ENCODE data around the gene TCN1.
"Not testable (repeated sequence)": the region's sequence is repeated elsewhere in the genome, so short reads cannot be mapped to it uniquely, and the experiment has no call there.

TCN1 gene, protein sequence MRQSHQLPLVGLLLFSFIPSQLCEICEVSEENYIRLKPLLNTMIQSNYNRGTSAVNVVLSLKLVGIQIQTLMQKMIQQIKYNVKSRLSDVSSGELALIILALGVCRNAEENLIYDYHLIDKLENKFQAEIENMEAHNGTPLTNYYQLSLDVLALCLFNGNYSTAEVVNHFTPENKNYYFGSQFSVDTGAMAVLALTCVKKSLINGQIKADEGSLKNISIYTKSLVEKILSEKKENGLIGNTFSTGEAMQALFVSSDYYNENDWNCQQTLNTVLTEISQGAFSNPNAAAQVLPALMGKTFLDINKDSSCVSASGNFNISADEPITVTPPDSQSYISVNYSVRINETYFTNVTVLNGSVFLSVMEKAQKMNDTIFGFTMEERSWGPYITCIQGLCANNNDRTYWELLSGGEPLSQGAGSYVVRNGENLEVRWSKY

GRCh38 chr11:59866397-59866796, at the start of gene TCN1:
TSS of gene TCN1 (minus strand) at chr11:59866487. CDS start at chr11:59866470, 17 bp downstream.
- no peak for TF ChIP-seq GATA1 (IDR thresholded peaks at IDR 0.05; ENCODE audit: low read depth, low read length)
- no peak for TF ChIP-seq POLR2A (IDR thresholded peaks at IDR 0.05; ENCODE audit: low read length)

DNA sequence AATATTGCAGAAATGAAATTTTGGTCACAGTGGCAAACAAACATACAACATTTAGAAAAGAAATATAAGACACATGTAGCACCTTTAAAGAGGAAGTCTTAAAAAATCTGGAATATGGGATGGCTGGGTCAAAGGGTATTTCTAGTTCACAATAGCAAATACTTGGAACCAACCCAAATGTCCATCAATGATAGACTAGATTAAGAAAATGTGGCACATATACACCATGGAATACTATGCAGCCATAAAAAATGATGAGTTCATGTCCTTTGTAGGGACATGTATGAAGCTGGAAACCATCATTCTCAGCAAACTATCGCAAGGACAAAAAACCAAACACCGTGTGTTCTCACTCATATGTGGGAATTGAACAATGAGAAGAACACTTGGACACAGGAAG, 37.3 kb upstream of the TCN1 start:
- DNase-seq = not testable (repeated sequence)

More at GRCh38 chr11:59866397-59866796, at the start of gene TCN1:
- peak in 1 of 2 experiments; percentile 6 for DNase-seq

DNA sequence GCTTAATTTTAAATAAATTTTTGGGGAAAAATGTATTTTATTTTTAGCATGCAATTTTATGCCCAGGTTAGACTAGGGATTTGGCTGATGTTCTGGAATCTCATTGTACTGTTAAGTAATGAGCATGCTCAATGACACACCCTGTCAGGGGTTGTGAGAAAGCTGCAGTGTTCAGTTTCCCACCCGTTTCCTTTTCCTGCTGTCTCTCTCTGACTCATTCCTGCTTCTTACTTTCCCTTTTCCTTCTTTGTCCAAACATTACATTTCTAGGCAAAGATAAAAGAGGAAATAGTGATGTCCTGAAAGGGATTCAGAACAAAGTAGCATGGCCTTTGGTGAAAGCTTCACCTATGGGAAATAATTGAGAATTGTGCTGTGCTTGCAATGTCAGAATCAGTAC, 35.0 kb upstream of the TCN1 start:
- DNase-seq = no peak
- TF ChIP-seq GATA1 (IDR thresholded peaks at IDR 0.05; ENCODE audit: low read depth, low read length) (no peak), POLR2A (IDR thresholded peaks at IDR 0.05; ENCODE audit: low read length) (no peak)

DNA sequence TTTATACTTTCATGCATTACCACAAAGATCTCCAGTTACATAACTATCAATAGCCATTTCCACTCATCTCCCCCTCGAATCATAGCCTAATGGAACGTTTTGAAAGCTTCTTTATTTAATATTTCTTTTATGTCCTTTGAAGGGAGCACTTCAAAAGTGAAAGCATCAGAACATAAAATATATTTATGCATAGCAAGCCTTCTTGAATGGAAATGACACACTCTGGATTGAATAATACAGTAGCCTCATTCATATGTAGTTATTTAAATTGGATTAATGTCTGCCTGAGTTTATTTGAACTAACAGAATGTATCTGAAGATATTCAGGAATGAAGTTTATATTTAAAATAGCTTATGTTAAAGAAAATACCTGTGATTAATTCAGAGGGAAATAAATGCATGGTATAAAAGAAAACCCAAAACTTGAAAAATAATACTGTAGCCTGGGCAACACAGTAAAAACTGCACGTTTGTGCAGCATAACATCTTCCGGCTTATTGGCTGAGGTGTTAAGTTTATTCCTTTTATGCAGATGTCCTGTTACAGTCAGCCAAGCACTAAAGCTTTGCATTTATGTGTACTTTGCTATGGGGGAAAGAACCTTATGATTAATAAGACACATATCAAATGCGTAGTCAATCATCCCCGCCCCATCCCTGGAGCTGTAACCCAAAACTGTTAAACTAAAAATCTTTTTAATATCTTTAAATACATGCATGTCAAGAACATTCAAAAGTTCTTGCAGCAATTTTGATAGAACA, 34.3 kb upstream of the TCN1 start:
- TF ChIP-seq GATA1 (IDR thresholded peaks at IDR 0.05; ENCODE audit: low read depth, low read length) (no peak), POLR2A (IDR thresholded peaks at IDR 0.05; ENCODE audit: low read length) (no peak)
- DNase-seq = no peak

DNA sequence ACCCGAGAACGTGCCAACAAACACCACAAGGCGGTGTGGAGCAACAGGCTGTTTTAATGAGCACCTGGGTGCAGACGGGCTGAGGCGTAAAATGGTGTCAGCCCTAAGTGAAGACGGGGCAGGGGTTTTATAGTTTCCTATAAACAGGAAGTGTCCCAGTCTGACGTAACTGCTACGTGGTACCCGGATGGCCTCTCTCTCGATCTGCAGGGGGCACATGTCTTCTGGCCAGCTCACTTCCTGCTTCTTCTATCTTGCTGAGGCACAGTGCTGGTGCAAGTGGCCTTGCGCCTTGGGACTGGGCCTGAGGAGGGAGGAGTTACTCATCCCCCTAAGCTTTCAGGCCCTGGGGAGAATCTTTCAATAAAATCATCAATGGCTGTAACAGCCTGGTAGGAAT, 33.2 kb upstream of the TCN1 start:
- no peak for DNase-seq
- TF ChIP-seq POLR2A (IDR thresholded peaks at IDR 0.05; ENCODE audit: low read length) = no peak
- no peak for TF ChIP-seq GATA1 (IDR thresholded peaks at IDR 0.05; ENCODE audit: low read depth, low read length)

GRCh38 chr11:59898650-59899049, 32.4 kb upstream of the TCN1 start:
- TF ChIP-seq POLR2A (IDR thresholded peaks at IDR 0.05; ENCODE audit: low read length) (no peak), GATA1 (IDR thresholded peaks at IDR 0.05; ENCODE audit: low read depth, low read length) (no peak)

DNA sequence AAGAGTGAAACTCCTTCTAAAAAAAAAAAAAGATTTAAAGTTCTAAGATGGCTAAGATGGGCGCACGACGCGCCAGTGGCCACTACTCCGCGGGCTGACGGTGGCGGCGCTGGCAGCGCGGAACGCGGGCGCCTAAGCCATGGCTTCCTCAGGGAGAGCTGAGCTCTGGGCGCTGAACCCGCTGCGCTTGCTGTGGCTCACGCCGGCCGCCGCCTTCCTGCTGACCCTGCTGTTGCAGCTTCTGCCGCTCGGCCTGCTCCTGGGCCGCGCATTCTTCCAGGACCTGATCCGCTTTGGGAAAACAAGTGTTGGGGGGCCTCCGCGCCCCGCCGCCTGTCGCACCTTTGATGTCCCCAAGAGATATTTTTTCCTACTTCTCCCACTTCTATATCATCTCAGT, 31.8 kb upstream of the TCN1 start:
- DNase-seq = no peak
- TF ChIP-seq POLR2A (IDR thresholded peaks at IDR 0.05; ENCODE audit: low read length) (no peak), GATA1 (IDR thresholded peaks at IDR 0.05; ENCODE audit: low read depth, low read length) (no peak)

More at GRCh38 chr11:59898650-59899049, 32.4 kb upstream of the TCN1 start:
- DNase-seq = no peak

DNA sequence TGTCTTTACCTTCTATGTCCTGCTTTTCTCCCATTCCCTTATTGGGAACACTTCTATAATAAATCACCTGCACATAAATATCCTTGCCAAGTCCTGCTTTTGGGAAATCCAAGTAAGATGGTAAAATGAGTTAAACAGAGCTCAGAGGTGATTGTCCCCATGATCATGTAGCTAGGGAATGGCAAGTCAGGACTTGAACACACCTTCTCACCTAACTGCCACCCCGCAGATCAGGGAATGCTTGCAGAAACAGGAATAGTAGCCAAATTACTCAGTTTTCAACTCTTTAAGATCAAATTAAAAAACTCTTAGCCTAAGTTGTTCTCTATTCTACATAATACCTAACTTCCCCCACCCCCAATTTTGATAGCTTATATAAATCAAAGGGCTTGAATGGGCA, 28.3 kb upstream of the TCN1 start:
- no peak for DNase-seq
- TF ChIP-seq GATA1 (IDR thresholded peaks at IDR 0.05; ENCODE audit: low read depth, low read length) (no peak), POLR2A (IDR thresholded peaks at IDR 0.05; ENCODE audit: low read length) (no peak)

DNA sequence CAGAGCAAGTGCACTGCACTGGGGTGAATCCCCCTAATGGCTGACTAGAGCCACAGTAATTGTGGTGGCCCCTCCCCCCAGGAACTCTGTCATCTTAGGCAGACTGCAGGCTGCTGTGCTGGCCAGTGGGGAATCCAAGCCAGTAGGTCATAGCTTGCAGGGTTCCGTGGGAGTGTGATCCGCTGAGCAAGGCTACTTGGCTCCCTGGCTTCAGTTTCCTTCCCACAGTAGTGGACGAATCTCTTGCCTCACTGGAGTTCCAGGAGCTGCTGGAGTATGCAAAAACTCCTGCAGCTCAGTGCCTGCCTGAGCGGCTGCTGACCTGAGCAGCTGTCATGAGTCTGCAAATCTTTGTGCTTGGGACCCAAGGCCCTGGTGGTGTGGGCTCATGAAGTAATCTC, 25.5 kb upstream of the TCN1 start:
- no peak for DNase-seq
- no peak for TF ChIP-seq POLR2A (IDR thresholded peaks at IDR 0.05; ENCODE audit: low read length)
- TF ChIP-seq GATA1 (IDR thresholded peaks at IDR 0.05; ENCODE audit: low read depth, low read length) = no peak

DNA sequence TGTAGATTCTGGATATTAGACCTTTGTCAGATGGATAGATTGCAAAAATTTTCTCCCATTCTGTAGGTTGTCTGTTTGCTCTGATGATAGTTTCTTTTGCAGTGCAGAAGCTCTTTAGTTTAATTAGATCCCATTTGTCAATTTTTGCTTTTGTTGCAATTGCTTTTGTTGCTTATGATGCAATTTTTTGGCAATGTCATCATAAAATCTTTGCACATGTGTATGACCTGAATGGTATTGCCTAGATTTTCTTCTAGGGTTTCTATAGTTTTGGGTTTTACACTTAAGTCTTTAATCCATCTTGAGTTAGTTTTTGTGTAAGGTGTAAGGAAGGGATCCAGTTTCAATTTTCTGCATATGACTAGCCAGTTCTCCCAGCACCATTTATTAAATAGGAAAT, 20.9 kb upstream of the TCN1 start:
- not testable (repeated sequence) for DNase-seq

DNA sequence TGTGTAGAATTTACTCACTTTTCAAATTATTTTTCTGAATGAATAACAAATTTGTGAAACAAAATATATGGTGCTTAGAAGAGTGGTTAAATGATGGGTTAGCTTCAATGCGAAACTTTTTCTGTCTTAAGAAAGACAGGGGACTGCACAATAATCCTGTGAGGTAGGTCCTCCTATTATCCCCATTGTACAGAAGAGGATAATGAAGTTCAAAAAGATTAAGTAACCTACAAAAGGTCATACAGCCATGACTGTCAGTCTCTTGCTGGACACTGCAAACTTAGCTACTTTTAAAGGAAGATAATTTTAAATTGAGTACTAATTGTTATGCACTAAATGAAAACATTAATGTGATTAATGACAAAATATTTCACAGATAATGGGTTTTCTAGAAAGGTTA, 17.3 kb upstream of the TCN1 start:
- TF ChIP-seq GATA1 (IDR thresholded peaks at IDR 0.05; ENCODE audit: low read depth, low read length) (no peak), POLR2A (IDR thresholded peaks at IDR 0.05; ENCODE audit: low read length) (no peak)

DNA sequence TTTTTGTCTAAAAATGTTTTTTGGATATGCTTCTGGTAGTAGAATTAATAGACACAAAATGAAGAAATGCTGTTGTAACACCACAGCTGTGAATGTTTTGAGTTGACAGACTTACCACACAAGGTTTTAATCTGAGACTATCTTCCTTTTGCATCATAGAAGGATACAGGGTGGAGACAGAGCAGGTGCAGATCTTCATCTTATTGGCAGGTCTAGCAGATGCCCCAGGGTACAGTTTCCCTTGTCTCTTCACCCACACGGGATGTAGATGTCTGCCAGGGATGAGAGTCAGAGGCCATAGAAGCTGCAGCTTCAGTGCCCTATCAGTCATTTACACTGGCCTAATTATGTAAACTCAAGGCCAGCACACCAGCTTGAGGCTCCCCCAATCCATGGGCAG, 13.3 kb upstream of the TCN1 start:
- DNase-seq = no peak
- TF ChIP-seq POLR2A (IDR thresholded peaks at IDR 0.05; ENCODE audit: low read length) (no peak), GATA1 (IDR thresholded peaks at IDR 0.05; ENCODE audit: low read depth, low read length) (no peak)

More for the DNA sequence above, 17.3 kb upstream of the TCN1 start:
- DNase-seq = no peak

- no peak for TF ChIP-seq GATA1 (IDR thresholded peaks at IDR 0.05; ENCODE audit: low read depth, low read length)
- no peak for TF ChIP-seq POLR2A (IDR thresholded peaks at IDR 0.05; ENCODE audit: low read length)
- no peak for DNase-seq
Observed at GRCh38 chr11:59878575-59878974, 12.3 kb upstream of the TCN1 start, which contains the start of gene OOSP3. TSS of gene OOSP3 (plus strand) at chr11:59878782. CDS start at chr11:59878809, 27 bp downstream.

GRCh38 chr11:59877784-59878183, 11.5 kb upstream of the TCN1 start:
- no peak for TF ChIP-seq GATA1 (IDR thresholded peaks at IDR 0.05; ENCODE audit: low read depth, low read length)
- no peak for TF ChIP-seq POLR2A (IDR thresholded peaks at IDR 0.05; ENCODE audit: low read length)

DNA sequence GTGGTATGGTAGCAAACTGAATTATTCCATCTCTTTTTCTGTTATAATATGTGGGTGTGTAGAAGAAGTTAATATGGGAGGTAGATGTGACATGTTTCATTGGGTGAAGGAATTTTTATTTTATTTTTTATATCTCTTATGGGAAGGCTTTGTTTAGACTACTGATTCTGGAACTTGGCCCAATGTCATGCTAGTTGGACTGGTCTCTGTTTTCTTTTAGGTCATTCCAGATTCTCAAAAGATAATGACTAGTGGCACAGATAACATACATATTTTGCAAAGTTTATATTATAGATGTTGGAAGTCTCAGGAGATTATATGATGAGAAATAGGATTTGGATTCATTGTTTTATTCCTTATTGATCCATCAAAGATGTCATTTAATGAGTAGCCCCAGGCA, 11.0 kb upstream of the TCN1 start:
- no peak for DNase-seq
- TF ChIP-seq POLR2A (IDR thresholded peaks at IDR 0.05; ENCODE audit: low read length) = no peak
- no peak for TF ChIP-seq GATA1 (IDR thresholded peaks at IDR 0.05; ENCODE audit: low read depth, low read length)

More at GRCh38 chr11:59877784-59878183, 11.5 kb upstream of the TCN1 start:
- no peak for DNase-seq
